Prostate gland (tissue), 2 donors: ENCODE measurements around the gene UPF1.

ENCODE experiments used
- POLR2A ChIP-seq: fragments of 450-650 bp; IDR thresholded peaks from one replicate; pipeline ENCODE4 v1.6.1; 2016; ENCODE audit warnings: antibody characterized with exemption, mild to moderate bottlenecking
- TF ChIP-seq, protein P1 (sequence below), 4 experiments: fragments of 200-600 bp in 2 of 4; fragments of 450-650 bp in 2 of 4; sonication (generic) in 2 of 4; IDR thresholded peaks; 1 replicate in 3 of 4; 2 replicates in 1 of 4; pipeline ENCODE4 v1.5.1; 2016 to 2019; ENCODE audit warnings: antibody characterized with exemption in 4 of 4, mild to moderate bottlenecking in 2 of 4, moderate library complexity in 2 of 4

DNA sequence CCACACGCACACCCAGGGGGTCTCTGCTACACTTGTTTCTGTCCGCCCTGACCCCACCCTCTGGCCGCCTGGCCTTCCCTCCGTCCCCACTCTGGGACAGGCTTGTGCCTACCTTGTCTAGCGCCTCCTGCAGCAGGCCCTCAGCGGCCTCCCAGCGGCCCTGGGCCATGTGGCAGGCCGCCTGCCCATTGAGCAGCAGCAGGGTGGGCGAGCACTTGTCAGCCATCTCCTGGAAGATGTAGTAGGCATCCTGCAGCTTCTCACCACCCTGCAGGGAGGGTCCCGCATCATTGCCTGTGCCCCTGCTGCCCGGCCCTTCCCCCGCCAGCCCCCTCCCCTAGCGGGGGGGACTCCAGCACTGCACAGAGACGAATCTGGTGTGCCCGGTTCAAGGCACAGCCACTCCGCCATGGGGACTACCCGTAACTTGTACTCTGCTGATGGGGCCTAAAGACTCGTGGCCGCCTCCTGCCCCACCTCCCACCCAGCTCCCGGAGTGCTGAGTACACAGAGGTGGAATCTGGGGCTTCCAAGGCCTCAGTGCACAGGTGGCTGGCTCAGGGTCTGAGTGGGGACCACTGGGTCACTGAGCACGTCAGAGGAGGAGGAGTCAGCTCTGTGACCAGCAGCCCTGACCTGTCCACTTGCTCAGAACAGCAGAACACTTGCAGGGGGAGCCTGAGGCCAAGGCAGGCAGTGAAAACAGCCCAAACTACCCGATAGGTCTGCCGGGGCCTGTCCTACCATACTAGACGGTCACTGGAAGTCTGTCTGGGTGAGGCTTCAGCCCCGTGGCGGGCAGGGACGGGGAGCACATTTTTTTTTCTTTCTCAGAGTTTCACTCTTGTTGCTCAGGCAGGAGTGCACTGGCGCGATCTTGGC lies 71.6 kb downstream of the UPF1 start:
- no peak for TF ChIP-seq POLR2A
- TF ChIP-seq, protein P1, sequence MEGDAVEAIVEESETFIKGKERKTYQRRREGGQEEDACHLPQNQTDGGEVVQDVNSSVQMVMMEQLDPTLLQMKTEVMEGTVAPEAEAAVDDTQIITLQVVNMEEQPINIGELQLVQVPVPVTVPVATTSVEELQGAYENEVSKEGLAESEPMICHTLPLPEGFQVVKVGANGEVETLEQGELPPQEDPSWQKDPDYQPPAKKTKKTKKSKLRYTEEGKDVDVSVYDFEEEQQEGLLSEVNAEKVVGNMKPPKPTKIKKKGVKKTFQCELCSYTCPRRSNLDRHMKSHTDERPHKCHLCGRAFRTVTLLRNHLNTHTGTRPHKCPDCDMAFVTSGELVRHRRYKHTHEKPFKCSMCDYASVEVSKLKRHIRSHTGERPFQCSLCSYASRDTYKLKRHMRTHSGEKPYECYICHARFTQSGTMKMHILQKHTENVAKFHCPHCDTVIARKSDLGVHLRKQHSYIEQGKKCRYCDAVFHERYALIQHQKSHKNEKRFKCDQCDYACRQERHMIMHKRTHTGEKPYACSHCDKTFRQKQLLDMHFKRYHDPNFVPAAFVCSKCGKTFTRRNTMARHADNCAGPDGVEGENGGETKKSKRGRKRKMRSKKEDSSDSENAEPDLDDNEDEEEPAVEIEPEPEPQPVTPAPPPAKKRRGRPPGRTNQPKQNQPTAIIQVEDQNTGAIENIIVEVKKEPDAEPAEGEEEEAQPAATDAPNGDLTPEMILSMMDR (IDR thresholded peaks at IDR 0.05), result no peak
